SHP77 treated with DMSO at 0.1 percent for 48 hours (cell line): ENCODE results near the gene NUDT2.
"Not testable (repeated sequence)": the region's sequence is repeated elsewhere in the genome, so short reads cannot be mapped to it uniquely, and the experiment has no call there.

Experiments used
- DNase-seq: peaks from one replicate; lab custom pipeline; 2025; lab: John Stamatoyannopoulos, UW

NUDT2 gene

DNA sequence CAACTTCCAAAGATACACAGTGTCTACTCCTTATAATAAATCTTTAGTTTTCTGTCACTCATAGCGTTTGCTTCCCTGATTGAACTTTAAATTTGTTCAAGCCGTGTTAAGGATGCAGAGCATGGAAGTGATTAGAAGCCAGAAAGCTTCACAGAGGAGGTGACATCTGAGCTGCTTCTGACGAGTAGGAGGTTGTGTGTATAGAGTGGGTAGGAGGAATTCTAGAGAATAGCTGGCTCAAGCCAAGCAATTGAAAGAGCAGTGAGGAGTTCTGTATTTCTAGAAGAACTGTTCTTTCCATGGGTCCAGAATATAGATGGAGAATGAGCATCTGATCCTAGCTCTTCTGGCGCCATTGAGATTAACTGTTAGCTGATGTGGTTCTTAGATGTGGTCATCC is 6.0 kb downstream of the NUDT2 start:
- DNase-seq, result no peak

DNA sequence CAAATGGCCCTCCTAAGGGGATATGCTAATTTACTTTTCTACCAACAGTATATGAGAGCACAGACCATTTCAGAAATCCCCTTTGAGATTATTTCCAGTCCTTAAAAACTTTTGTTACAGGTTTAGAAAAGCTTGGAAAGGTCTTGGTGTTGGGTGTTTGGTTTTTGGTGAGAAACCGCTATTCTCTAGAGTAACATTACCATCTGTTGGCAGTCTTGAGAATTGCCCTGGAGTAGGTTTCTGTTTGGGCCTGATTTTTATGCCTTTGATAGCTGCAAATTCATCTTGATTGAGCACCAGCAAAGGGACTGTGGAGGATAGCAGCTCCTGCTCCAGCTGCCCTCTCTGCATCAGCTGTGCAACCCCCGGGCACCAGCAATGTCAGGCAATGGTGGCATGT is 8.0 kb downstream of the NUDT2 start:
- no peak for DNase-seq

DNA sequence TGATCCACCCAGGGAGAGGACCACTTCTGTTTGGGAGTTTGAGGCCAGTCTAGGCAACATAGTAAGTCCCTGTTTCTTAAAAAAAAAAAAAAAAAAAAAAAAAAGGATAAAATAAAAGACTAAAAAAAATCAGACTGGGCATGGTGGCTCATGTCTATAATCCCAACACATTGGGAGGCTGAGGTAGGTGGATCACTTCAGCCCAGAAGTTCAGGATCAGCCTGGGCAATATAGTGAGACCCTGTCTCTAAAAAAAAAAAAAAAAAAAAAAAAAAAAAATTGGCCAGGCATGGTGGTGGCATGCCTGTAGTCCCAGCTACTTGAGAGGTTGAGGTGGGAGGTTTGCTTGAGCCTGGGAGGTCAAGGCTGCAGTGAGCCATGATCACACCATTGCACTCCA is 8.7 kb downstream of the NUDT2 start:
- DNase-seq, result not testable (repeated sequence)

DNA sequence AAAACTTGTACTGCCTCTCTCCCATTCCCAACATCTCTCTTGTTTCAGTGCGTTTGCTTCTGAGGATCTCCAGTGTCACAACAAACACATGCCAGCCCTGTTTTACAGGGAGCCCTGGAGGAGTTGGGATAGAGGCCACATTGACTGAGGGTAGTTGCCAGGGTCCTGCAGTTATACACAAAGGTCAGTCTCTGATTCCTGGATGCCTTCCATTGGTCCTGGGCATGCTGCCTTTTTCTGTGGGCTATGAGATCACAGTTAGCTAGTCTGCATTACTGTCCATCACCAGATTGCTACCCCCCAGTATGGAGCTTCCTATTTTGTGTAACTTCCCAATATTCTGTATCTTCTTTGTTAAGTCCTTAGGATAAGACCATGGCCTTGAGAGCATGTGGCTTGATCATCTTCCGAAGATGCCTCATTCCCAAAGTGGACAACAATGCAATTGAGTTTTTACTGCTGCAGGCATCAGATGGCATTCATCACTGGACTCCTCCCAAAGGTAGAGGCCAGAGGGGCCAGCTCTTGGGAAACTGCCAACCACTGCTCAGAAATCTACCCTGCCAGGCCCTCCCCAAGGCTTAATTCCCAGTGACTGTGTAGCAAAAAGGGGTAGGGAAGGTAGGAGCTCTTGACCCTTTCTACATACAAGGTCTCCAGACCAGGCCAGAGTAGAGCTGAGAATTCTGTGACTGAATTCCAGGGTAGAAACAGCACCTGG is 9.5 kb downstream of the NUDT2 start:
- no peak for DNase-seq

DNA sequence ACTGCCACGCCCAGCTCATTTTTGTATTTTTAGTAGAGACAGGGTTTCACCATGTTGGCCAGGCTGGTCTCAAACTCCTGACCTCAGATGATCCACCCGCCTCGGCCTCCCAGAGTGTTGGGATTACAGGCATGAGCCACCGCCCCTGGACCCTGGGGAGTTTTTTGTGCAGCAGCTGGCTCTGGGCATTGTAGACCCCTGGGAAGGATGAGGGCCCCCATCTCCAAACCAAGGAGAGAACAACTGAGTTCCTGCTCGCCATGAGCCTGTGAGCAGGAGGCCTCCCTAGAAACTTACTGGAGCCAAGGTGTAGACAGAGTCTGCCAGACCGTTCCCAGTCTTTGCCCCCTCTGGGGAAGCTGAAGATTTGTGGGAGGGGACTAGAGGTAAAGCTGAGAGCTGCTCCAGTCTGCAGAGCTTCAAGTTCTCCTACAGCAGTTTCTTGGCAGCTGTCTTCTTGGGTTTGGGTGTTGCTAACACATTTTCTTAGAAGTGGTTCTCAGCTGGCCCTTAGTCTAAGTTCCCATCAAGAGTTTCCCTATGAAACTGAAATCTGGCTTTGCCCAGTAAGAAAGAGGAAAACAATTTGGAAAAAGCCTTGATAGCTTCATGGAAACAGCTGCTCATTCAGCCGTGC is 12.4 kb downstream of the NUDT2 start:
- no peak for DNase-seq

DNA sequence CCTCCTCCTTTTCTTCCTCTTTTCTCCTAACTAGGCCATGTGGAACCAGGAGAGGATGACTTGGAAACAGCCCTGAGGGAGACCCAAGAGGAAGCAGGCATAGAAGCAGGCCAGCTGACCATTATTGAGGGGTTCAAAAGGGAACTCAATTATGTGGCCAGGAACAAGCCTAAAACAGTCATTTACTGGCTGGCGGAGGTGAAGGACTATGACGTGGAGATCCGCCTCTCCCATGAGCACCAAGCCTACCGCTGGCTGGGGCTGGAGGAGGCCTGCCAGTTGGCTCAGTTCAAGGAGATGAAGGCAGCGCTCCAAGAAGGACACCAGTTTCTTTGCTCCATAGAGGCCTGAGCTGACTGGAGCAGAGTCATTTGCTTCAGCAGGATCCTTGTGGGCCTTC is 13.7 kb downstream of the NUDT2 start:
- no peak for DNase-seq

DNA sequence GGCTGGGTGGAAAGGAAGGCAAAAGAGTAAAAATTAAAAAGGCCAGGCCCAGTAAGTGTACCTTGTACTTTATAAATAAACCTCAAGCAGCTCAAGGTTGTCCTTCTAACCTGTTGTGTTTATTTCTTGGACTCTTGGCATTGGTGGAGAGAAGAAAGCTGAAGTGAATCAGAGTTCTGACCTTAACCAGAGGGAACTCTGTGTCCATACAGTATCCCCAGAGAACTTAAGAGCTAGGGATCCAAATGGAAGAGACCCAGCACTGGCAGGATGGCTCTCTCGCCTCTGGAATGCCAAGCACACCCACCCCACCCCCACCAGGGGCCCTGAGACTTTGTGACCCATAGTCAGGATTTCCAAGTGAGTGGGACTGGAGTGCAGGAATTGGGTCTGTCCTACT is 14.2 kb downstream of the NUDT2 start:
- DNase-seq, result no peak

DNA sequence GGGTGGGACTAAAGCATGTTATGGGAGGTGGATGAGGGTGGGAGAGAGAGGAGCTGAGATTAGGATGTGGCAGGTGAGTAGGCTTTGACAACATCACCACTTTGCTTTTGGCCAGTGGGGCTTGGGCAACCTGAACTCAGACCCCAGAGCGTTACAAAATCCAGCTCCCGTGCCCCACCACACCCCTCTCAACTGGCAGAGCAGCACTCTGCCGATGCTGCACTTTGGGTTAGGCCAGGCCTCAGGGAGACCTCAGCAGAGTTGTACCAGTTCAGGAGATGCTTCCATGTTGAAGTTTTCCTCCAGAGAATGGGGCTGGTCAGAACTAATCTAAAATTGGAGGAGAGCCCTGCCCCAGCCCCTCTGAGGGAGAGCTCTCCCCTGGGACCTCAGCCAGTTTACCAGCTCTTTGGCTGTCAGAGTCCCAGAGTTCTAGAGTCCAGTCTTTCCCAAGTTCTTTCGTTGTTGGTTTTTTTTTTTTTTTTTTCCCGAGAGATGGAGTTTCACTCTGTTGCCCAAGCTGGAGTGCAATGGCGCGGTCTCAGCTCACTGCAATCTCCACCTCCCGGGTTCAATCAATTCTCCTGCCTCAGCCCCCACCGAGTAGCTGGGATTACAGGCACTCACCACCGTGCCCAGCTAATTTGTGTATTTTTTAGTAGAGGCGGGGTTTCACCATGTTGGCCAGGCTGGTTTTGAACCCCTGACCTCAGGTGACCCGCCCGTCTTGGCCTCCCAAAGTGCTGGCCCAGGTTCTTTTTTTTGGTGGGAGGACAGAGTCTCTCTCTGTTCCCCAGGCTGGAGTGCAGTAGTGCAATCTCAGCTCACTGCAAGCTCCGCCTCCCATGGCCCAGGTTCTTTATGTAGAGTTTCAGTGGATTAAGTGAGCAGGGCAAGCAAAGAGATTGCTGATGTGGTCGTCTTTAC is 17.8 kb downstream of the NUDT2 start:
- no peak for DNase-seq

DNA sequence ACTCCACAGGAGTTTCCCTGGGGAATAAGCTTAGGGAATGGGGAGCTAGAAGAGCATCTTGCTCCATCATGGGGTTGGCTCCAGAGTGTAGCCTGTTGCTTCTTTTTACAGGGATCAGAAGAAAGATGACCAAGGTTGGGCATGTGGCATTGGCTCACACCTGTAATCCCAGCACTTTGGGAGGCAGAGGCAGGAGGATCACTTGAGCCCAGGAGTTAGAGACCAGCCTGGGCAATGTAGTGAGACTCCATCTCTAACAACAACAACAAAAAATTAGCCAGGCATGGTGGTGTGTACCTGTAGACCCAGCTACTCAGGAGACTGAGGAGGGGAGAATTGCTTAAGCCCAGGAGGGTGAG is 18.4 kb downstream of the NUDT2 start:
- DNase-seq, result no peak

DNA sequence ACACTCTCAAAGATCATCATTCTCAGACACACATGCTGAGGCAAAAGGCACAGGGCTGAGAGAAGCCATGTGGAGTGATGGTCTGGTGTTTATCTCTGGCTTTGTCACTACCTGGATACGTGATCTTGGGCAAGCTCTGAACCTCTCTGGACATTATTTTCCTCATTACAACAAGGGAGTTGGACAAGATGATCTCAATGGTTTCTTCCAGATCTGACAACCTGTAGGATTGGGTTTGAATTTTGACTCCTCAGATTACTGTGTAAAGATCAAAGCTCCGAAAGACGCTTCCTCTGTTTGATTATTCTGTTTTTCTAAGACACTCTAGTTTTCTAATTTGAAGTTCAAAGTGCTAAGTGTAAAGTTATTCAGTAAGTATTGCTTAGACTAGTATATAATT is 20.0 kb downstream of the NUDT2 start:
- no peak for DNase-seq

DNA sequence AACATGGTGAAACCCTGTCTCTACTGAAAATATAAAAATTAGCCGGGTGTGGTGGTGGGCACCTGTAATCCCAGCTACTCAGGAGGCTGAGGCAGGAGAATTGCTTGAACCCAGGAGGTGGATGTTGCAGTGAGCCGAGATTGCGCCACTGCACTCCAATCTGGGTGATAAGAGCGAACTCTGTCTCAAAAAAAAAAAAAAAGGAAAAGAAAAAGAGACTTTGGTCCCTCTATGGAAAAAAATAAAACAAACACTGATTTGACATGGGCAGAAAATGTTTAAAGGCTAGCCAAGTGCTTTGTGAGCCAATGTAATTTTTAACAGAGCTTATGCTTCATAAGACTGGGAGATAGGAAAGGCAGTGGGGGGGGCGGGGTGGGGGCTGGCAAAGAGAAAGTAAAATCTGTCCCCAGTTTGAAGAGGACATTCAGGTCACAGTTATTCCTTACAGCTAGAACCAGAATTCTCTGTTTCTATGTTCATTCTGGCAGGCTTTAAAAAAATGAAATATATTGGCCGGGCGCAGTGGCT is 22.8 kb downstream of the NUDT2 start:
- DNase-seq, result not testable (repeated sequence)

DNA sequence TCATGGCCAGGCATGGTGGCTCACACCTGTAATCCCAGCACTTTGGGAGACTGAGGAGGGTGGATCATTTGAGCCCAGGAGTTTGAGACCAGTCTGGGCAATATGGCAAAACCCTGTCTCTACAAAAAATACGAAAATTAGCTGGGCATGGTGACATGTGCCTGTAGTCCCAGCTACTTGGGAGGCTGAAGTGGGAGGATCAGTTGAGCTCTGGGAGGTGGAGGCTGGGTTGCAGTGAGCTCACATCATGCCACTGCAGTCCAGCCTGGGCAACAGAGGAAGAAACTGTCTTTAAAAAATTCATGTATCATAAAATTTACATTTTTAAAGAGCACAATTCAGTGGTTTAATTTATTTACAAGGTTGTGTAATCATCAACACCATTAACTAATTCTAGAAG is 23.6 kb downstream of the NUDT2 start:
- DNase-seq, result not testable (repeated sequence)

DNA sequence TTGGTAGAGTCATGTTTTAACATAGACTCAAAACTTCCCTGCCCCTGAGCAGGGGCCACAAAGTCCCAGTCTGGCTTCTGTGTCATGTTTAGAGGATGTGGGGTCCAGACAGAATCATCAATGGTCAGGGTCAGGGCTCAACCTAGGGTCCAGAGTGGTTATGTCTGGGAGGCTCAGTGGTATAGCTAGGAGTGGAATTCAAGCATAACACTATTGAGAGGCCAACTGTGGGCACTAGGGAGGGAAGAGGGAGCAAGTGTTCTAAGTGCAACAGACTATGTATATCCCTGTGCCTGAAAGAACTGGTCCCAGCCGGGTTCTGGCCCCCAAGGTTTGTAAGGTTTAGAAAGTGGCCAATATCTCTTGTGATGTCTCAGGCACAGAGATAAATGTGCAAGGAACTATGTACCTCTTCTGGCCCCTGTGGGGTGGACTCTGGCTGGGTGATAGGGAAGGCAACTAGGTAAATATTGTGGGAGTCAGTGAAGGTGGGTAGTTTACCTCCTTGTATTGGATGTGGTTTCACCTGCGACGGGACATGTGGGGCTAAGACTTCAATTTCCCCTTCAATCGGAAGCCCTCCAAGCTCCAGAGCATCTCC is 33.3 kb downstream of the NUDT2 start:
- DNase-seq, result no peak

DNA sequence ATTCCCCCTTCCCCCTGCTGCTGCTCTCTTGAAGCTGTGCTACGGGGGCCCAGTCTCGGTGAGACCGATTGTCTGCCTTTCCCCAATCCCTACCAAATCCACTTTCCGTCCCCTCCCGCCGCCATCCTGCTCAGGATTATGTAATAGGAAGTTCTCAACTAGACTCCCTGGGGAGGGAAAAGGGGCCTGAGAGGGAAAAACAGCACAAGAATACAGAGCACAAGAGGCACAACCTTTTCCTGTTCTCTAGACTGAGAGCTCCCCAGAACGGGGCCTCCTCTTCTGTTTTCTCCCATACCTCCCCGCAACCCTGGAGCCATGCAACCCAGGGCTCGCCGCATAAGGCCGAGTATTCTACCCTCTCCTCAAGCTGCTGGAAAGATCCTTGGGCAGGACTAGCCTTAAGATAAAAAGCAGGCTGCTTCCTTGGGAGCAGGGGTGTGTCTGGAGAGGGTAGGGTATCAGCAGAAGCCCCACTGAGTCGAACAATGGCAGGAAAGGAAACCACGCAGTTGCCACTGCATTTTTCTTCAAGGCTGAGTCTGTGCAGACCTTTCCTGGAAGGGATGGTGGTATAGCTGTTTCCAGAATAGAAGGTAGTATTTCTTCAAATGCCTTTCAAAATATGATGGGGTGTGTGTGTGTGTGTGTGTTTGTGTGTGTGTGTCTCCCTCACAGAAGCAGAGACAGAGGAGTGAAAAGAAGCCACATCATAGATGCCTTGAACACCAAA is 34.4 kb downstream of the NUDT2 start:
- no peak for DNase-seq

DNA sequence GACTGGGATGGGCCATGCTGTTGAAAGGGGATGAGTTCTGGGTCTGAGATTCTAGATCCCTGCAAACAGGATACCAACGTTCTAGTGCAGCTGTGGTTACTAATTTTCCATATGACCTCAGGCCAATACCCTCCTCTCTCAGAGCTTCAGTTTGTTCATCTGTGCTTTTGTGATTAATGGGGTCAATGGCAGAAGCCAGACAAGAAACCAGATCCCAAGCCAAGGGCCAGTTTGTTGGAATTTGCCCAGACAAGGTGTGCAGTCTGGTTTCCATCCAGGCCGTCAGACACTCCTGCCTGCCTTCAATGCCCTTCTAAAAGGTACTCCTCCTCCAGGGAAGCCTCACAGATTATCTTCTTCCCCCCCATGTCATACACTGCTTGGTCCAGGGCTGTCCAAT is 35.9 kb downstream of the NUDT2 start:
- no peak for DNase-seq

DNA sequence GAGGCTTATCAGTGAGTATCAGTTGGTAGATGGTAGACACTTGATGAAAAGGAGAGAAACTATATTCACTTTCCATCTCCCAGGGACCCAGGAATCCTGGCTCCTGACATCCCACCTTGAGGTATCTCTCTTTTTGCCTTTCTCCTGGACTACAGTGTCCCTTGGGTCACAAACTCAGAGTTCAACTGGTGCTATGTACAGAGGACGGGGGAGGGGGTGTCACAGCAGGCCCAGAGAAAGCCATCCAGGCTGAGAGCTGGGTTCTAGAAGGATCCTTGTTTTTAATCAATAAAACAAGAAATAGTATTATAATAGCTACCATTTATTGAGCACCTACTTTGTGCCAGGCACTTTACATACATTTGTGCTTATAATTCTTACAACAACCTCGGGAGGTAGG is 37.0 kb downstream of the NUDT2 start:
- no peak for DNase-seq

DNA sequence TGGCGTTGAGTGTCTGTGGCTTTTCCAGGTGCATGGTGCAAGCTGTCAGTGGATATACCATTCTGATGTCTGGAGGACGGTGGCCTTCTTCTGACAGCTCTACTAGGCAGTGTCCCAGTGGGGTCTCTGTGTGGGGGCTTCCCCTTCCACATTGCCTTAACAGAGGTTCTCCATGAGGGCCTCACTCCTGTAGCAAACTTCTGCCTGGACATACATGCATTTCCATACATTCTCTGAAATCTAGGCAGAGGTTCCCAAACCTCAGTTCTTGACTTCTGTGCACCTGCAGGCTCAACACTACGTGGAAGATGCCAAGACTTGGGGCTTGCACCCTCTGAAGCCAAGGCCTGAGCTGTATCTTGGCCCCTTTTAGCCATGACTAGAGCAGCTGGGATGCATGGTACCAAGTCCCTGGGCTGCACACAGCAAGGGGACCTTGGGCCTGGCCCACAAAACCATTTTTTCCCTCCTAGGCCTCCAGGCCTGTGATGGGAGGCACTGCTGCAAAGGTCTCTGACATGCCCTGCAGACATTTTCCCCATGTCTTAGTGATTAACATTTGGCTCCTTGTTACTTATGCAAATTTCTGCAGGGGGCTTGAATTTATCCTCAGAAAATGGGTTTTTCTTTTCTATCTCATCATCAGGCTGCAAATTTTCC is 38.5 kb downstream of the NUDT2 start:
- DNase-seq, result not testable (repeated sequence)

DNA sequence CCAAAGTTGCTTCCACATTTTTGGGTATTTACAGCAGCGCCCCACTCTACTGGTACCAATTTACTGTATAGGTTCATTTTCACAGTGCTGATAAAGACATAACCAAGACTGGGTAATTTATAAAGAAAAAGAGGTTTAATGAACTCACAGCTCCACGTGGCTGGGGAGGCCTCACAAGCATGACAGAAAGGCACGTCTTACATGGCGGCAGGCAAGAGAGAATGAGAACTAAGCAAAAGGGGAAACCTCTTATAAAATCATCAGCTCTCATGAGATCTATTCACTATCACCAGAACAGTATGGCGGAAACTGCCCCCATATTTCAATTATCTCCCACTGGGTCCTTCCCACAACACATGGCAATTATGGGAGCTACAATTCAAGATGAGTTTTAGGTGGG is 39.4 kb downstream of the NUDT2 start:
- DNase-seq, result not testable (repeated sequence)

DNA sequence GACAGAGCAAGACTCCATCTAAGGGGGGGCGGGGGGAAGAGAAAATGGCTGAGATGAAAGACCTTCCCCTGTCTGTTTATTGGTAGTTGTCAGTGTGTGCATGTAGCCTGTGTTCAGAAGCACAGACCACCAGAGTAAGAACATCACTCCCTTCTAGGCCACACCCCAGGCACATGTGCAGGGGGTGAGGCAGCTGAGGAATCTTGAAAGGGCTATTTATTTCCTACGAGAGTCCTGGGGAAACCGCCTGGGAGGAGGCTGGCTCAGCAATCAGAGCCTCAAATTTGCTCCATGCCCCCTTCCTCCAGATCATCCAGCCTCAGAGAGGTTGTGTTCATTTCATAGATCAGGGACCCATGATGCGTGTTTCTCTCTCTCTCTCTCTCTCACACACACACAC is 40.3 kb downstream of the NUDT2 start:
- no peak for DNase-seq

DNA sequence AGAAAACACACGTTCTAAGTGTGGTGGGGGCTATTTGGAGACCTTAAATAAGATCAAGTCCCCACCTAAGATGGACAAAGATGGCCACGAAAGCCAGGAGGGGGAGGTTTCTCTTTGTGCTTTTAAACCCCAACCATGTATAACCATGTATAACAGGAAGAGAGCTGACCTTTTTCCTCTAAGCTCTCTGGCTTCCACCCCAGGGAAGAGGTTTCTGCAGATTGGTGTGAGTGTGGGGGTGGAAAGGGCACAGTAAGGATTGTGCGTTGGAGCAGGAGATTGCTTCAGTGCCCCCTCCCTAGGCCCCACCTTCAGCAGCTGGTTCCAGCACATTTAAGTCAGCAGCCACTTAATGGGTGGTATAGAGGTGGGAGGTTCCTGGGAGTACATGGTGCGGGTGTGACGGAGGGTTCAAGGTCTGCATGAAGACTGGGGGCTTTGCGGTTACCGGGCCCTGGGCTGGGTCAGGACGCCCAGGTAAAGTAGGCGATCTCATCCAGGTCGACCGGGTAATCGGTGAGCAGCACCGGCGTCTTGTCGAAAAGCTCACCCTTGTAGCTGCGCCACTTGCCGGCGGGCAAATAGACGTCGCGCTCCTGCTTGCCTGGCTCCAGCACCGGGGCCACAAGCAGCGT is 41.1 kb downstream of the NUDT2 start:
- DNase-seq, result no peak
